Stimulated activated effector memory CD8-positive, alpha-beta T cell treated with anti-CD3 and anti-CD28 coated beads, Interleukin-12 subunit alpha, Interleukin-12 subunit beta, amount 100 ng/mL, for 72 hours (primary cell): ENCODE results near the gene BAIAP2L2.

Experiments used
- ATAC-seq: fragments of 150-1000 bp; cut with Tn5 transposase; 2 replicates; pipeline ENCODE4 v1.10.0; 2021
- DNase-seq, 2 donors: peaks; one replicate each; pipeline ENCODE4 v3.0.0; 2021 to 2022; ENCODE audit warnings: low spot score in 2 of 2
- H3K27ac Mint-ChIP-seq: one replicate; pipeline ENCODE4 v1.8.0; 2022; ENCODE audit warnings: mild to moderate bottlenecking, mixed read lengths
- H3K36me3 Mint-ChIP-seq: one replicate; pipeline ENCODE4 v1.8.0; 2022; ENCODE audit warnings: mild to moderate bottlenecking, mixed read lengths
- H3K4me1 Mint-ChIP-seq: one replicate; pipeline ENCODE4 v1.8.0; 2022; ENCODE audit warnings: mixed read lengths
- H3K4me3 Mint-ChIP-seq: one replicate; pipeline ENCODE4 v1.8.0; 2022; ENCODE audit warnings: mild to moderate bottlenecking, mixed read lengths
- H3K9me3 Mint-ChIP-seq: one replicate; pipeline ENCODE4 v1.8.0; 2022; ENCODE audit warnings: mixed read lengths

BAIAP2L2 gene

DNA sequence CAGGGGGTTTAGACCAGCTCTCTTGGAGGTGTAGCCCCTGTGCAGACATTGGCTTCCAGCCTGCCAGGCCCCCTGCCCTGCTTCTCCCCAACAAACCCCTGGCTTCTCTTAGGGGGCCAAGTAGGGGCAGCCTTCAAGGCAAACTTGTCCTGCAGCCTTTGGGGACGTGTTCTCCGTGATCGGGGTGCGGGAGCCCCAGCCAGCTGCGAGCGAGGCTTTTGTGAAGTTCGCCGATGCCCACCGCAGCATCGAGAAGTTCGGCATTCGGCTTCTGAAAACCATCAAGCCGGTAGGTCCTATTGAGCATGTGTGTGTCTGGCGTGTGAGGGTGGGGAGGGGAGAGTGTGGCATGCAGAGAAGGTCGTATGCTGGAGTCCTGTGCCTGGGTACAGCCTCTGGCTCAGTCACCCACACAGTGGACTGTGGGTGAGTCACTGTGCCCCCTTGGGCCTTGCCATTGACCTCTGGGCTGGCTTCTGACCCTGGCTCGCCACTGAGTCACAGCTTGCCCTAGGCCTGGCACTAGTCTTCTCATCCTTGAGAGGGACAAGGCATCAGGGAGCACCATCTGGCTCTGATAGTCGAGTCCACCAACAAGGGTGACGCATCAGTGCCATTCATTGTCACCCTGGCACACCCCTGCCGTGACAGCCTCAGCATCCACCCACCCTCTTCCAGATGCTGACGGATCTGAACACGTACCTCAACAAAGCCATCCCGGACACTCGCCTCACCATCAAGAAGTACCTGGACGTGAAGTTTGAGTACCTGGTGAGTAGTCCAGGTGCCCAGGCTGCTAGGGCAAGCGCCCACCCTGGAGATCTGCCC, 37.9 kb downstream of the BAIAP2L2 start:
- H3K4me3 Mint-ChIP-seq = no peak overlapping the region
- no peak overlapping the region for H3K27ac Mint-ChIP-seq
- peaks cover 15% of the 10 kb centered on the region for H3K36me3 Mint-ChIP-seq
- ATAC-seq (no peak), DNase-seq (no peak)
- no peaks in the 10 kb centered on the region for H3K9me3 Mint-ChIP-seq
- H3K4me1 Mint-ChIP-seq = no peaks in the 10 kb centered on the region

DNA sequence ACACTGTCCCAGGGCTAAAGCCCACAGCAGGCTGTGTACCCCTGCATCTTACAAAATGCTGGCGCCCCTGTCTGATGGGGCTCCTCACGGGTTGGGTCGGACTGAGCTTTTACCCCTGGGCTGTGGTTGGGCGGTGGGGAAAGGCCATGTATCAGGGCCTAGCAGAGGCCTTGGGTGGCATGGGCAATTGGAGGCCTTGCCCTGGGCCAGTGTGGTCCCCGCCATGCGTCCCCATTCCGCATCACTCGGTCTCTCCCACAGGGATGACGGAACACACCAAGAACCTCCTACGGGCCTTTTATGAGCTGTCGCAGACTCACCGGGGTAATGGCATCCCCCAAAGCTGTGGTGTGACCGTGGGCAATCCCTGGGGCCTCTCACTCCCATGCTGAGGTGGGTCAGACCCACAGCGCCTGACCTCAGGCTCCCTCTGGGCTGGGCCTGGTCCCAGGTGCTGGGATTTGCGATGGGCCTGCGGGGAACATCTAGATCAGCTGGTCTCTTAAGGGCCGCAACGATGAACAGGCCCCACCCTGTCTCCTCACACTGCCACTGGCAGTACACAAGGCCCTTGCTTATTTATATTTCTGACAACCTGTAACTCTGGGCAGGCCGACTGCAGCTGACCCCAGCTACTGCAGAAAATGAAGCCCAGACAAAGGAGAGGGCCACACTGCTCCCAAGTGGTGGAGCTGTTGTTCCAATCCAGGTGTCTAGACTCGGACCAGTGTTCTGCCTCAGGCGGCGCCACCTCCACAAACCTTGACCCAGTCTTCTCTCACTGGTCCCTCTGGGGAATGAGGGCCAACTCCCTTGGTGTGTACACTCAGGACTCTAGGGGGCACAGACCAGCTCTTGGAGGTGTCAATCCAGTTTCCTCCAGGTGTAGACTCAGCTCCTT, 38.8 kb downstream of the BAIAP2L2 start:
- Mint-ChIP-seq H3K9me3 (no peaks in the 10 kb centered on the region), H3K36me3 (peaks cover 16% of the 10 kb centered on the region), H3K4me1 (no peaks in the 10 kb centered on the region), H3K27ac (no peak overlapping the region), H3K4me3 (no peak overlapping the region)
- DNase-seq = no peak
- ATAC-seq = no peak

DNA sequence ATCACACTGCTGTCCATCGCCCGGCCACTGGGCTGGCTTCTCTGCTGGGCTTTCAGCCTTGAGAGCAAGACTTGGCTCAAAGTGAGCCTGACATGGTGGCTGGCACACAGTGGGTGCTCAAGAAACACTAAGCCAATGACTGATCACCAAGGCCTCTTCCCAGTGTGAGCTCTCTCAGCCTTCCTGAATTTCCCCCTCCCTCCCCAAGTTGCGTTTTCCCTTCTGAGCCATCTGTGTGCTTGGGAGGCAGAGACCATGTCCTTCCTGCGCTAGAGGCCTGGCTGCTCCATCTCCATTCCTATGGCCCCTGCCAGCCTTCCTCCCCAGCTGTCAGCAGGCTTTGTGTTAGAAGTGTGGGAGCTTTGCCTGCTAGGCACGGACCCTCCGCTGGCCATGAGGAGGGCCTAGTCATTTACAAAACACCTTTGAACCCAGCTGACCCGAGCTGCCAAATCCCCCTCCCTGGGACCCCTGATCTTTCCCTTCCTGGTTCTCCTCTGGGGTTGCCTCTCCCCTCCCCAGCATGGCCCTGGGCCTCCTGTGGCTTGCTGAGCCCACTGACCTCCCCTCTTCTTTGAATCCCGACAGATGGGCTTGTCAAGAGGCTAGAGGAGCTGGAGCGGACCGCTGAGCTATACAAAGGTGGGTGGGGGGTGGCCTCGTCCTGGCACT, 40.1 kb downstream of the BAIAP2L2 start:
- H3K9me3 Mint-ChIP-seq = no peaks in the 10 kb centered on the region
- H3K4me1 Mint-ChIP-seq = no peaks in the 10 kb centered on the region
- DNase-seq (no peak), ATAC-seq (no peak)
- peaks cover 26% of the 10 kb centered on the region for H3K36me3 Mint-ChIP-seq
- peak overlapping the region; percentile 23 for H3K27ac Mint-ChIP-seq
- no peak overlapping the region for H3K4me3 Mint-ChIP-seq

DNA sequence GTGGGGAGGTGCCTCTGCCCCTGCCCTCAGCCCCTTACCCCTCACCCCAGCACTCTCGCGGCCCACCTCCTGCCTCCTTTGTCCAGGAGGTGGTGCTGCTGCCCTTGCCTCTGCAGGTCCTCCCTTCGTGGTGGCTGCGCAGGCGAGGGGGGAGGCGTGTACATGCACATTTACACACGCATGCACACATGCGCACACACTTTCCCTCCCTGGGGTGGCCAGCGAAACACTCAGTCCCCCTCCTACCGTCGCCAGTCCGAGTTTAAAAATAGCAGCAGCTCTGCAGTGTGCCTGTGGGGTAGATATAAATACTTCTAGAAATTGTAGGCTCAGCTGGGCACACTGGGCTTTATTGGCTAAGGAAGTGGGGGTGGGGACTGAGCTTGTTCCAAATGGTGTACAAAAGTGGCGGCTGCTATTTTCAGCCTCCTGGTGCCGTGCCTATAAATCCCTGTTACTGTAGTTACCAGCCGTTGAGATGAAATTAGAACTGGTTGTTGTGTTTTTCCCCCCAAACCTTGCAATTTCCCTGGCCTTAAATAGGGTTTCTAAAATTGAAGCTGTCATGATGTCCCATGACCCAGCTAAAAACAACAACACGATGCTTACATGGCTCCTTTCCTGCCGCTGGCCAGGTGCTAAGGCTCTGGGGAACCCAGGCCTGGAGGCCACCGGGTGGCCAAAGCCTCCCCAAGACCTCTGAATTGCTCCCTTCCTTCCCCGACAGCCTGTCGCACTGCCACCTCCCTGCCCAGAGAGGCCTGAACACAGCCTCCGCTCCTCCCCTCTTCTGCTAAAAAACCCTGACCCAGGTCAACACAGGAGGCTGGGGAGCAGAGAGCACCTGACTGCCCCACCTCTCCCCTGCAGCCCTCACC, 40.9 kb downstream of the BAIAP2L2 start:
- Mint-ChIP-seq H3K27ac (peak overlapping the region; percentile 23), H3K4me1 (no peaks in the 10 kb centered on the region), H3K4me3 (no peak overlapping the region), H3K36me3 (peaks cover 34% of the 10 kb centered on the region), H3K9me3 (no peaks in the 10 kb centered on the region)
- no peak for ATAC-seq
- no peak for DNase-seq

DNA sequence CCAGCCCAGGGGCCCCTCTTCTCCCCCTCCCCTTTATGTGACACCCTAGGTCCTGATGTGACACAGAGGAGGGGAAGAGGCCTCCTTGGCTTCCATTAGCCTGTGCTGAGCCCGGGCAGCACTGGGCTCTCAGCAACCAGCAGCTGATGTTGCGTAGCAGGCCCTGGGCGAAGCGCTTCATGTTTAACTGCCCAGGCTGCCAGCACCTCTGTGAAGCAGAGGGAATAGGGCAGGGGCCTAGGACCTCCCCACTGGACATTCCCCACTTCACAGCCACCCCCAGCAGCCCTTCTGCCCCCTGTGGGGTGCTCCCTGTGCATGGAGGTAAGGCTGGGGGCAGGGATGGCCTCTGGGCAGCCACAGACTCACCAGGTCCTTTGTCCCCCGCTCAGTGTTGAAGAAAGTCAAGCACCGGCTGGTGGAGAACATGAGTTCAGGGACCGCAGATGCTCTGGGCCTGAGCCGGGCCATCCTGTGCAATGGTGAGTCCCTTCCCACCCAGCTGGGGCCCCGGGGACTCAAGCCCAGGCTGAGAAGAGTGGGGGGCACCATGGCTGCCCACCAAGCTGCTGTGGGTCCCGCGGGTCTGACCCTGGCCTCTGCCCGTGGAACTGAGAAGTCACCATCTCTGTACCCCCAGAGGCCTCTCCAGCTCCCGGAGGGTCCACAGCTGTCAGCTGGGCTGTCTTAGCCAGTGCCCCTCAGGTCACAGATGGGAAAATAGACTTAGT, 41.7 kb downstream of the BAIAP2L2 start:
- Mint-ChIP-seq H3K9me3 (no peaks in the 10 kb centered on the region), H3K4me3 (no peak overlapping the region), H3K4me1 (no peaks in the 10 kb centered on the region), H3K36me3 (peaks cover 42% of the 10 kb centered on the region), H3K27ac (no peak overlapping the region)
- ATAC-seq (no peak), DNase-seq (no peak)

DNA sequence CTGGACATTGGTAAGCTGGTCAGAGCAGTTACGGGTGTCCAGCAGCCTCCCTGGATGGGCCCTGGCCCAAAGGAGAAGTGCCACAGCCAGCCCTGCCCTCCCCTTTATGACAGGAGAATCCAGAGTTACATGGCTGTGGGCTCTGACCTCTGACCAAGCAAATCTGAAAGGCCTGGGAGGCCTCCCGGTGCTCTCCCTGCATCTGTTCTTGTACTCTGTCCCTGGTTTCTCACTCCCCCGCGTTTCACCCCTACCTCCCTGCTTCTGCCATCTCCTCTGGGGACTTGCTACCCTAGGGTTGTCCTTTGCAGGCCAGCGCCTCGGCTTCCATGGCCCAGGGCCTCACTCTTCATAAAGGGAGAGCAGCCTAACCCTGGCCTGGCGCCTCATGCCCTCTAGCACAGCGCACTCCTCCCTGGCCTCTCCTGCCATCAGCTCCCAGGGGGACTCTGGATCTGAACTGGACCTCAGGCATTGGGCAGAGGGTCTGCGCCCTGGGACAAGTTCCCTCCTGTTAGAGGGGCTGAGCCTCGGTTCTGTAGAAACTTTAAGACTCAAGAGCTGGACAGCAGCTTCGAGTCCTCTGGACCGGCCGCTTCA, 42.6 kb downstream of the BAIAP2L2 start:
- Mint-ChIP-seq H3K4me1 (no peaks in the 10 kb centered on the region), H3K9me3 (no peaks in the 10 kb centered on the region), H3K27ac (no peak overlapping the region), H3K36me3 (peaks cover 48% of the 10 kb centered on the region), H3K4me3 (no peak overlapping the region)
- ATAC-seq (no peak), DNase-seq (no peak)

DNA sequence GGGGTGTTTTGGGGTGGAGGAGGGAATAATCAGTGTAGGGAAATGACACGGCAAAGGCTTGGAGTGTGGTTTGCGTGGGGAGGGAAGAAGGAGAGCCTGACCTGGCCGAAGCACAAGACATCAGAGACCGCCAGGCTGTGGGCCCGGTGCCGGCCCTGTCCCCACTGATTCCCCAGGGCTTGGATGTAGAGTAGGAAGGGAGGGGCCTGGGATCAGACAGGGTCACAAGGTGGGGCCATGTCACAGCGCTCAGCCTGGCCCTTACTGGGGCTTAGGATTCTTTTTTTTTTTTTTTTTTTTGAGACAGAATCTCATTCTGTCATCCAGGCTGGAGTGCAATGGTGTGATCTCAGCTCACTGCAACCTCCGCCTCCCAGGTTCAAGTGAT, 43.5 kb downstream of the BAIAP2L2 start:
- Mint-ChIP-seq H3K4me1 (no peaks in the 10 kb centered on the region), H3K9me3 (no peaks in the 10 kb centered on the region), H3K36me3 (peaks cover 48% of the 10 kb centered on the region), H3K27ac (peak overlapping the region; percentile 37), H3K4me3 (no peak overlapping the region)
- DNase-seq (no peak), ATAC-seq (no peak)

- Mint-ChIP-seq H3K9me3 (no peaks in the 10 kb centered on the region), H3K4me3 (no peak overlapping the region), H3K4me1 (no peaks in the 10 kb centered on the region), H3K36me3 (peaks cover 48% of the 10 kb centered on the region), H3K27ac (peak overlapping the region; percentile 37)
- DNase-seq (no peak), ATAC-seq (no peak)
Measured at GRCh38 chr22:38066381-38067027, 44.0 kb downstream of the BAIAP2L2 start.

GRCh38 chr22:38065539-38065938, 44.9 kb downstream of the BAIAP2L2 start:
- ATAC-seq = no peak
- H3K27ac Mint-ChIP-seq = no peak overlapping the region

GRCh38 chr22:38062791-38063190, 47.7 kb downstream of the BAIAP2L2 start:
- peaks cover 37% of the 10 kb centered on the region for H3K36me3 Mint-ChIP-seq

More at GRCh38 chr22:38065539-38065938, 44.9 kb downstream of the BAIAP2L2 start:
- no peak for DNase-seq
- H3K4me3 Mint-ChIP-seq = no peak overlapping the region
- H3K9me3 Mint-ChIP-seq = no peaks in the 10 kb centered on the region
- H3K36me3 Mint-ChIP-seq = peaks cover 42% of the 10 kb centered on the region
- no peaks in the 10 kb centered on the region for H3K4me1 Mint-ChIP-seq

DNA sequence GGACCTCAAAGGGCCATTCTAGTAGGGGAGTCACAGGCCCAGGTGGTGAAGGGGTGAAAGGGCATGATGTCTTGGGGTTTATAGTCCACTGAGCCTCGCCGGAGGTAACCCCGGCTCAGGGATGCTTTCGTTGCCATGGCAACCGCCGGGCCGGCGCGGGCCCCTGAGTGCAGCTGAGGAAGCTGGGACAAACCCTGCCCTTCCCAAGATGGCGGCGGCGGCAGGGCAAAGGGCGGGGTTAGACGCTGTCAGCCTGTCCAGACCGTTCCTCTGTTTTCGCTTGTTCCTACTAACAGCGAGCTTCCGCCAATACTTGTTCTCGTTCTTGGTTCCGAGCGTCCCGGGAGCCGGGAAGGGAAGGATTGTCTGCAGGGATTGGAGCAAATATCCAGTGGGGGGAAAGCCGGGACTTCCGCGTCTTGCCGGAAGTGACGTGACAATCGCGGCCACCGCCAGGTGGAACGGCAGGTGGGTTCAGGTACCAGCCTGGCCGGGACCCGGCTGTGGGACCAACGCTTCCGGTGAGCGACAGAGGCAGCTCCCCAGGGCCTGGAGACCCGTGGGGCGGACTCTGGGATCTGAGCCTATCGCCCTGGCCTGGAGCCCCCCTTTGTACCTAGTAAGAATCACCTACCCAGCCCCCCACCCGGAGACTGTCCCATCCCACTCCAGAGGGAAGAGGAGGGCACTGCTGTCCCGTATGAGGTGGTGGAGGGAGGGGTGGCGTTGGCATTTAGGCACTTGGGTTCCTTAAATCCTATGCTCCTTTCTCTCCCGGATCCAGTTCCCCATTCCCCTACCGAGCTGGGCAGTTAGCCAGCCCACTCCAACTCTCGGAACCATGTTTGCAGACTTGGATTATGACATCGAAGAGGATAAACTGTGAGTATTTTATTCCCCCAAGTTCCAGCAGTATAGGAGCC, 53.3 kb downstream of the BAIAP2L2 start, which contains the start of gene PICK1:
Gene PICK1 (plus strand): TSS at position 436 of the 923 bp plus-strand sequence. CDS start 406 bp downstream, at position 842.
- peaks cover 13% of the 10 kb centered on the region for H3K36me3 Mint-ChIP-seq
- H3K27ac Mint-ChIP-seq = peak within 1 kb of the TSS; percentile 97
- peaks cover 25% of the 10 kb centered on the region for H3K4me1 Mint-ChIP-seq
- H3K9me3 Mint-ChIP-seq = no peaks in the 10 kb centered on the region
- ATAC-seq = peak; percentile 88
- DNase-seq = peak; percentile 74 to 90
- peak within 1 kb of the TSS; percentile 82 for H3K4me3 Mint-ChIP-seq

More at GRCh38 chr22:38062791-38063190, 47.7 kb downstream of the BAIAP2L2 start:
- no peak overlapping the region for H3K4me3 Mint-ChIP-seq
- DNase-seq (no peak), ATAC-seq (no peak)
- peaks cover 4% of the 10 kb centered on the region for H3K4me1 Mint-ChIP-seq
- H3K9me3 Mint-ChIP-seq = no peaks in the 10 kb centered on the region
- H3K27ac Mint-ChIP-seq = no peak overlapping the region
